HFF-Myc (cell line): Measurements from ENCODE around the gene CFI.

Source experiments
- DNase-seq: peaks from one replicate; pipeline ENCODE4 v3.0.0-alpha.2; 2011; ENCODE audit warnings: low read depth; ENCODE audit errors: extremely low read depth
- H3K4me3 ChIP-seq: replicated peaks from 2 replicates; pipeline ENCODE4 v1.5.1; 2011; ENCODE audit warnings: low read depth, mild to moderate bottlenecking, control low read depth, low read length
- CTCF ChIP-seq: IDR thresholded peaks from 2 replicates; pipeline ENCODE4 v1.5.1; 2012; ENCODE audit warnings: mild to moderate bottlenecking, low read depth, low read length, control low read depth; ENCODE audit errors: missing control alignments

CFI gene

GRCh38 chr4:109735566-109736365 lies 66.0 kb downstream of the CFI start:
- H3K4me3 ChIP-seq, result no peak overlapping the region
- DNase-seq, result no peak
- no peak for TF ChIP-seq CTCF

GRCh38 chr4:109733728-109734127 lies 68.1 kb downstream of the CFI start:
- H3K4me3 ChIP-seq, result no peak overlapping the region
- TF ChIP-seq CTCF, result no peak
- no peak for DNase-seq

GRCh38 chr4:109730619-109731545 lies 70.9 kb downstream of the CFI start:
- no peak for DNase-seq
- TF ChIP-seq CTCF, result no peak

GRCh38 chr4:109729718-109730618 lies 71.8 kb downstream of the CFI start, which contains the start of gene PLA2G12A:
Gene PLA2G12A, minus strand, starts transcription at chr4:109730070. Its CDS starts 261 bp downstream, at chr4:109729809.
- peak; percentile 17 for DNase-seq
- peak within 1 kb of the TSS; percentile 78 for H3K4me3 ChIP-seq
- TF ChIP-seq CTCF, result no peak

More at GRCh38 chr4:109730619-109731545, 70.9 kb downstream of the CFI start:
- peak overlapping the region; percentile 78 for H3K4me3 ChIP-seq

- peak overlapping the region; percentile 78 for H3K4me3 ChIP-seq
- no peak for TF ChIP-seq CTCF
- DNase-seq, result no peak
Measured at GRCh38 chr4:109729117-109729717, 72.6 kb downstream of the CFI start.

- TF ChIP-seq CTCF, result no peak
- DNase-seq, result no peak
- peak overlapping the region; percentile 78 for H3K4me3 ChIP-seq
Measured at GRCh38 chr4:109728385-109728784, 73.4 kb downstream of the CFI start.
